Body of pancreas (tissue), 4 donors: ENCODE data around the gene SLC25A6. TPM values are rescaled to one million over a fixed set of nuclear protein-coding genes. Genes with fewer than 3 reads are reported as not detected.

Experiments
- ATAC-seq: fragments of 150-250 bp; one replicate; pipeline ENCODE4 v1.9.1; 2016
- DNase-seq, 4 donors: peaks; one replicate each; pipeline ENCODE4 v3.0.0-alpha.2; 2019
- H3K27ac ChIP-seq, 4 donors: fragments of 200-600 bp; sonication (generic); 1 replicate in 3 of 4; 2 replicates in 1 of 4; pipeline versions ENCODE4 v1.5.1 to v1.6.1; 2016 to 2019; ENCODE audit warnings: mild to moderate bottlenecking in 1 of 4, mixed read lengths in 1 of 4, moderate library complexity in 1 of 4
- H3K27me3 ChIP-seq, 2 donors: fragments of 200-600 bp; sonication (generic); one replicate each; pipeline ENCODE4 v1.6.0; 2016; ENCODE audit warnings: mild to moderate bottlenecking in 1 of 2
- H3K36me3 ChIP-seq, 2 donors: fragments of 200-600 bp; sonication (generic); replicated peaks in 1 of 2; 2 replicates each; pipeline ENCODE4 v1.5.1; 2016; ENCODE audit warnings: low read depth in 2 of 2; ENCODE audit not compliant: insufficient read depth in 1 of 2
- H3K4me1 ChIP-seq: fragments of 200-600 bp; sonication (generic); one replicate; pipeline ENCODE4 v1.6.0; 2016
- H3K4me3 ChIP-seq, 2 donors: fragments of 200-600 bp; sonication (generic); 1 replicate in 1 of 2; 2 replicates in 1 of 2; pipeline ENCODE4 v1.5.1; 2016 to 2019
- H3K9me3 ChIP-seq, 3 donors: fragments of 200-600 bp; sonication (generic); 1 replicate in 2 of 3; 2 replicates in 1 of 3; pipeline ENCODE4 v1.5.1; 2016
- CTCF ChIP-seq, 7 experiments: fragments of 450-650 bp in 4 of 7; fragments of 200-600 bp in 3 of 7; sonication (generic) in 3 of 7; IDR thresholded peaks; one replicate each; pipeline ENCODE4 v1.5.1; 2016 to 2019; ENCODE audit warnings: antibody characterized with exemption in 7 of 7
- POLR2A ChIP-seq, 3 donors: fragments of 450-650 bp; IDR thresholded peaks; one replicate each; pipeline ENCODE4 v1.6.1; 2016; ENCODE audit warnings: antibody characterized with exemption in 3 of 3, mild to moderate bottlenecking in 2 of 3
- WGBS, 2 donors: methylation state at CpG; one replicate each; pipeline ENCODE4 v1.1.5; 2017; 5-methylcytosine and 5-hydroxymethylcytosine counted together
- intact Hi-C: fragments of 100-400 bp; cut with DNase I; formaldehyde crosslinking; loops from one replicate; pipeline ENCODE4 v1.15.1; 2023
- total RNA-seq, 2 donors: library from RNA; depleted of rRNA; stranded (reverse); fragments of >200 nt; gene quantifications; one replicate each; pipeline ENCODE4 v1.1.0, GENCODE V29; 2016

The SLC25A6 gene
- 100 to 1,000 TPM; 180 to 338 TPM for total RNA-seq

GRCh38 chrX:1391707-1392375 lies at the start of gene SLC25A6:
SLC25A6 (minus strand) TSS chrX:1392113; CDS start chrX:1392009, 104 bp downstream.
- Histone ChIP-seq H3K9me3 (no peaks in the 10 kb centered on the region), H3K36me3 (peaks cover 22 to 29% of the 10 kb centered on the region in 2 donors), H3K27me3 (no peaks in the 10 kb centered on the region), H3K27ac (peak within 1 kb of the TSS; percentile 88 to 100 (median 98)), H3K4me3 (peak within 1 kb of the TSS; percentile 97), H3K4me1 (peaks cover 39% of the 10 kb centered on the region)
- TF ChIP-seq POLR2A (IDR thresholded peaks at IDR 0.05) (peak; percentile 84 to 96 (median 95)), CTCF (IDR thresholded peaks at IDR 0.05) (peak in 3 of 7 experiments; percentile 2 to 42 (median 35))
- intact Hi-C loops: no loop called here
- WGBS, 2 donors: 0% methylated on average over 35 to 66 of the region's 90 CpGs
- DNase-seq (peak; percentile 98 to 99 (median 98)), ATAC-seq (peak; percentile 95)

GRCh38 chrX:1440506-1440905 lies 48.6 kb upstream of the SLC25A6 start:
- intact Hi-C loops: no loop called here

GRCh38 chrX:1435241-1435895 lies 43.5 kb upstream of the SLC25A6 start:
- no peak for TF ChIP-seq POLR2A (IDR thresholded peaks at IDR 0.05)
- TF ChIP-seq CTCF (IDR thresholded peaks at IDR 0.05): no peak
- Histone ChIP-seq H3K27ac (no peak overlapping the region), H3K36me3 (peaks cover 0 to 3% of the 10 kb centered on the region in 2 donors), H3K27me3 (no peaks in the 10 kb centered on the region), H3K4me1 (no peaks in the 10 kb centered on the region), H3K4me3 (no peak overlapping the region), H3K9me3 (no peaks in the 10 kb centered on the region)
- DNase-seq: no peak
- intact Hi-C loops: no loop called here
- ATAC-seq: no peak
- 90 to 97% methylated on average over 15 to 20 of the region's 20 CpGs for WGBS, 2 donors

More at GRCh38 chrX:1440506-1440905, 48.6 kb upstream of the SLC25A6 start:
- no peaks in the 10 kb centered on the region for H3K27me3 ChIP-seq
- no peaks in the 10 kb centered on the region for H3K4me1 ChIP-seq
- no peak for ATAC-seq
- no peak for DNase-seq
- WGBS, 2 donors: 96 to 97% methylated on average over 6 of the region's 6 CpGs
- no peaks in the 10 kb centered on the region for H3K9me3 ChIP-seq
- peaks cover 0 to 3% of the 10 kb centered on the region in 2 donors for H3K36me3 ChIP-seq
- TF ChIP-seq POLR2A (IDR thresholded peaks at IDR 0.05) (no peak), CTCF (IDR thresholded peaks at IDR 0.05) (no peak)
- no peak overlapping the region for H3K27ac ChIP-seq
- H3K4me3 ChIP-seq: no peak overlapping the region

GRCh38 chrX:1434871-1435240 lies 42.9 kb upstream of the SLC25A6 start:
- 94 to 96% methylated on average over 21 to 22 of the region's 22 CpGs for WGBS, 2 donors
- TF ChIP-seq CTCF (IDR thresholded peaks at IDR 0.05): no peak
- TF ChIP-seq POLR2A (IDR thresholded peaks at IDR 0.05): no peak
- H3K4me3 ChIP-seq: no peak overlapping the region
- intact Hi-C loops: no loop called here
- H3K27ac ChIP-seq: no peak overlapping the region
- DNase-seq (no peak), ATAC-seq (no peak)
- H3K27me3 ChIP-seq: no peaks in the 10 kb centered on the region
- H3K4me1 ChIP-seq: no peaks in the 10 kb centered on the region
- H3K9me3 ChIP-seq: no peaks in the 10 kb centered on the region
- peaks cover 0 to 3% of the 10 kb centered on the region in 2 donors for H3K36me3 ChIP-seq
